A673 (cell line): ENCODE results near the gene EIF5. TPM values are rescaled to one million over a fixed set of nuclear protein-coding genes. Genes with fewer than 3 reads are reported as not detected.

Source experiments
- BruUV-seq: library from RNA; stranded (reverse); fragments of 400-500 nt; replicated peaks from 2 replicates; lab custom pipeline; 2021; lab: Mats Ljungman, UMichigan
- CTCF ChIA-PET: fragments of 300-600 bp; sonication (Branson Sonifier 250); formaldehyde crosslinking; loops from one replicate; lab custom pipeline; 2022; ENCODE audit warnings: antibody characterized with exemption; lab: Charles Lee
- POLR2A ChIA-PET: fragments of 300-600 bp; sonication (Branson Sonifier 250); formaldehyde crosslinking; loops from one replicate; lab custom pipeline; 2022; ENCODE audit warnings: antibody characterized with exemption; ENCODE audit not compliant: low non-redundant PET; lab: Charles Lee
- DNase-seq: peaks from one replicate; pipeline ENCODE4 v3.0.0-alpha.2; 2015; ENCODE audit warnings: low spot score
- H3K27ac ChIP-seq: fragments of 200-600 bp; sonication (generic); 2 replicates; pipeline ENCODE4 v1.5.1; 2016; ENCODE audit warnings: mixed run types, low read depth, mild to moderate bottlenecking, mixed read lengths, antibody characterized with exemption, low read length; ENCODE audit not compliant: poor library complexity, severe bottlenecking
- H3K27me3 ChIP-seq: fragments of 200-600 bp; sonication (generic); replicated peaks from 2 replicates; pipeline ENCODE4 v1.6.1; 2017; ENCODE audit warnings: mixed run types, low read depth, mild to moderate bottlenecking, mixed read lengths, antibody characterized with exemption, low read length; ENCODE audit not compliant: insufficient read depth, poor library complexity
- H3K36me3 ChIP-seq: fragments of 200-600 bp; sonication (generic); 2 replicates; pipeline ENCODE4 v1.6.1; 2016; ENCODE audit warnings: mixed run types, mild to moderate bottlenecking, mixed read lengths, antibody characterized with exemption, low read length; ENCODE audit not compliant: insufficient read depth, poor library complexity, severe bottlenecking
- H3K4me1 ChIP-seq: fragments of 200-600 bp; sonication (generic); 2 replicates; pipeline ENCODE4 v1.6.1; 2017; ENCODE audit warnings: mixed run types, mild to moderate bottlenecking, mixed read lengths, antibody characterized with exemption, low read length; ENCODE audit not compliant: insufficient read depth, poor library complexity, severe bottlenecking
- H3K4me3 ChIP-seq: fragments of 200-600 bp; sonication (generic); 2 replicates; pipeline ENCODE4 v1.5.1; 2016; ENCODE audit warnings: low read depth, mixed run types, mild to moderate bottlenecking, mixed read lengths, low read length; ENCODE audit not compliant: poor library complexity, severe bottlenecking
- H3K9me3 ChIP-seq: fragments of 200-600 bp; sonication (generic); 2 replicates; pipeline ENCODE4 v1.6.1; 2016; ENCODE audit warnings: mixed run types, low read depth, mild to moderate bottlenecking, mixed read lengths, antibody characterized with exemption, low read length; ENCODE audit not compliant: poor library complexity, severe bottlenecking
- CTCF ChIP-seq: fragments of 300-800, 200-600 bp; sonication (generic); conservative IDR thresholded peaks from 2 replicates; pipeline ENCODE4 v1.5.1; 2017; ENCODE audit warnings: low read depth, mild to moderate bottlenecking, antibody characterized with exemption, low read length, moderate library complexity, mixed read lengths
- EZH2 ChIP-seq: fragments of 200-600 bp; sonication (generic); IDR thresholded peaks from 2 replicates; pipeline ENCODE4 v1.6.1; 2017; ENCODE audit warnings: borderline replicate concordance, low read depth, mild to moderate bottlenecking, mixed read lengths, antibody characterized with exemption, low read length; ENCODE audit not compliant: poor library complexity, severe bottlenecking
- intact Hi-C: fragments of 100-400 bp; cut with micrococcal nuclease; formaldehyde crosslinking; loops from one replicate; pipeline ENCODE4 v1.10.0; 2022; ENCODE audit not compliant: unreplicated experiment
- total RNA-seq: library from RNA; stranded (reverse); gene quantifications from 2 replicates; pipeline ENCODE4 v1.2.3, GENCODE V29; 2021

EIF5 gene
- total RNA-seq, 1 experiment from 2014 or later: 446 TPM

DNA sequence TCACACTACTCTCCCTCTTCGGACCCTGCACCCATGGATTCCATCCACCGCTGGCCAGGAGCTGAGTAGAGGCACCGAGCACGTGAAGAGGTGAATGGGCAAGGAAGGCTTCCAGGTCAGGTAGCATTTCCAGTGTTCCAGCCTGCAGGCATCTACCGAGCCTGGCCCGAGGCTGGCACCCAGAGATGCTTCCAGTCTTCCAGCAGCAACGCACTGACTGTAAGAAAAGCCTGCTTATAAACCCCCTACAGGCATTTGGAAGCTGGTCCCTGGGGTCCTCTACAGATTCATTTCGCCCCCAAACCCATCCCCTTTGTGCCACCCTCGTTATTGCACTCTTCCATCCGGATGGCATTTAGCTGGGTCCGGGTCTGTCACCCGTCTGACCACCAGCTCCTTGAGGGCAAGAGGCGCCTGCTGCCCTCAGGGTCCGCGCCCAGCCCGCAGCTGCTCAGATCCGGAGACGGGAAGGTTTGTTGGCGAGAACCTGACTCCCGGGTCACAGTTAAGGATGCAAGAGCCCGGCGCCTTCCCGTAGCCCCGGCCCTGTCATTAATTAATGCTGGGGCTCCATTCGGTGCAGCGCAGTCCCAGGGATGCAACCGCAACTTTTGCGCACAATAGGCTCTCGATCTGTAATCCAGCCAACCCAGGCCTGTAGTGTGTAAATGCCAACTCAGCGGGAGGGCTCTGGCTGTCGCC lies 50.6 kb downstream of the EIF5 start:
- no peak for DNase-seq
- TF ChIP-seq CTCF: no peak
- ChIA-PET POLR2A (no interaction called here), CTCF (no interaction called here)
- no peaks in the 10 kb centered on the region for H3K36me3 ChIP-seq
- H3K9me3 ChIP-seq: no peaks in the 10 kb centered on the region
- peak overlapping the region; percentile 97 for H3K27ac ChIP-seq
- BruUV-seq: no TSS peak
- intact Hi-C loops: no loop called here
- H3K4me3 ChIP-seq: peak overlapping the region; percentile 97
- peaks cover 13% of the 10 kb centered on the region for H3K4me1 ChIP-seq
- no peaks in the 10 kb centered on the region for H3K27me3 ChIP-seq

- ChIA-PET POLR2A (interaction anchor here (0.6 kb wide), 1 partner anchor 198 kb away, joined by 3 read pairs; no protein-coding TSS in a partner anchor), CTCF (no interaction called here)
- Histone ChIP-seq H3K9me3 (no peaks in the 10 kb centered on the region), H3K27ac (peak within 1 kb of the TSS; percentile 97), H3K27me3 (no peaks in the 10 kb centered on the region), H3K4me3 (peak within 1 kb of the TSS; percentile 97), H3K4me1 (peaks cover 13% of the 10 kb centered on the region), H3K36me3 (no peaks in the 10 kb centered on the region)
- no TSS peak for BruUV-seq
- intact Hi-C loops: no loop called here
- peak; percentile 29 for TF ChIP-seq CTCF
- TF ChIP-seq EZH2: no peak
- DNase-seq: peak; percentile 98
Observed at GRCh38 chr14:103385152-103385928, 51.3 kb downstream of the EIF5 start, which contains the start of gene MARK3. Gene MARK3 (plus strand): TSS chr14:103385415. CDS start chr14:103386030, 615 bp downstream.

DNA sequence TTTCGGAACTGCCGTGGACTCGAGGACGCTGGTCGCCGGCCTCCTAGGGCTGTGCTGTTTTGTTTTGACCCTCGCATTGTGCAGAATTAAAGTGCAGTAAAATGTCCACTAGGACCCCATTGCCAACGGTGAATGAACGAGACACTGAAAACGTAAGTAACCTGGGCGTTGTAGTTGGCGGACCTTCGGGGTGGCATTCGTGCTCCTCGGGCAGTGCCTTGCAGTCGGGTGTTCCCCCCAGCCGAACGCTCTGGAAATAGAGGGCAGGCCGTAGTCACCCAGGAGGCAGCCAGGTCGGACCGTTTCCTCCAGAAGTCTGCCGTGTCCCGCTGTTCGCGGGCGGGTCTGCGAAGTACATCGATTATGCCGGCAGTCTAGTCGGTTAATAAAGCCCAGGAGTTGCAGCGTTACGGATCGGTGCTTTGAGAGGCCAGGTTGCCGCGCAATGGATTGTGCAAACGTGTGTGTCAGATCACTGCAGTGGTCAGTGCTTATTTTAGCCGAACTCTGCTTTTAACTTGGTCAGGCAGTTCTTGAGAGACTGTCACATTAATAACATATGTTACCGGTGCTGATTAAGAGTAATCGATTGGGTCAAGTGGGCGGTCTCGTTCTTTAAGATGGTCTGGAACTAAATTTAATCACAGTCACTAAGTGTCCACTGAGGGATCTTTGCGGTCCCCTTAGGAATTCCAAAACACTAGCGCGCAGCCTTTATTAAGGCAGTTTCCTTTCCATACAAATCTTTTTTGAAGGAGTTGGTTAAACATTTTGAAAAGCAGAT lies 52.1 kb downstream of the EIF5 start:
- TF ChIP-seq EZH2 (no peak), CTCF (no peak)
- peak; percentile 22 for DNase-seq
- Histone ChIP-seq H3K27me3 (no peaks in the 10 kb centered on the region), H3K4me3 (peak overlapping the region; percentile 97), H3K9me3 (no peaks in the 10 kb centered on the region), H3K36me3 (no peaks in the 10 kb centered on the region), H3K4me1 (peaks cover 15% of the 10 kb centered on the region), H3K27ac (peak overlapping the region; percentile 97)
- intact Hi-C loops: no loop called here
- BruUV-seq: TSS peak; percentile 43
- ChIA-PET CTCF (no interaction called here), POLR2A (interaction anchor here (0.6 kb wide), 1 partner anchor 197 kb away, joined by 3 read pairs; no protein-coding TSS in a partner anchor)
